ENCODE results near the gene REEP5.

GRCh38 chr5:112938286-112938685 lies 16.3 kb upstream of the REEP5 start:
- TF ChIP-seq, protein P1, sequence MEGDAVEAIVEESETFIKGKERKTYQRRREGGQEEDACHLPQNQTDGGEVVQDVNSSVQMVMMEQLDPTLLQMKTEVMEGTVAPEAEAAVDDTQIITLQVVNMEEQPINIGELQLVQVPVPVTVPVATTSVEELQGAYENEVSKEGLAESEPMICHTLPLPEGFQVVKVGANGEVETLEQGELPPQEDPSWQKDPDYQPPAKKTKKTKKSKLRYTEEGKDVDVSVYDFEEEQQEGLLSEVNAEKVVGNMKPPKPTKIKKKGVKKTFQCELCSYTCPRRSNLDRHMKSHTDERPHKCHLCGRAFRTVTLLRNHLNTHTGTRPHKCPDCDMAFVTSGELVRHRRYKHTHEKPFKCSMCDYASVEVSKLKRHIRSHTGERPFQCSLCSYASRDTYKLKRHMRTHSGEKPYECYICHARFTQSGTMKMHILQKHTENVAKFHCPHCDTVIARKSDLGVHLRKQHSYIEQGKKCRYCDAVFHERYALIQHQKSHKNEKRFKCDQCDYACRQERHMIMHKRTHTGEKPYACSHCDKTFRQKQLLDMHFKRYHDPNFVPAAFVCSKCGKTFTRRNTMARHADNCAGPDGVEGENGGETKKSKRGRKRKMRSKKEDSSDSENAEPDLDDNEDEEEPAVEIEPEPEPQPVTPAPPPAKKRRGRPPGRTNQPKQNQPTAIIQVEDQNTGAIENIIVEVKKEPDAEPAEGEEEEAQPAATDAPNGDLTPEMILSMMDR (IDR thresholded peaks at IDR 0.05), result no peak
- TF ChIP-seq EZH2phosphoT487 (IDR thresholded peaks at IDR 0.05), result no peak

All from neural progenitor cell (in vitro differentiated cells).